ENCODE measurements around the gene NEURL3.

NEURL3 gene

DNA sequence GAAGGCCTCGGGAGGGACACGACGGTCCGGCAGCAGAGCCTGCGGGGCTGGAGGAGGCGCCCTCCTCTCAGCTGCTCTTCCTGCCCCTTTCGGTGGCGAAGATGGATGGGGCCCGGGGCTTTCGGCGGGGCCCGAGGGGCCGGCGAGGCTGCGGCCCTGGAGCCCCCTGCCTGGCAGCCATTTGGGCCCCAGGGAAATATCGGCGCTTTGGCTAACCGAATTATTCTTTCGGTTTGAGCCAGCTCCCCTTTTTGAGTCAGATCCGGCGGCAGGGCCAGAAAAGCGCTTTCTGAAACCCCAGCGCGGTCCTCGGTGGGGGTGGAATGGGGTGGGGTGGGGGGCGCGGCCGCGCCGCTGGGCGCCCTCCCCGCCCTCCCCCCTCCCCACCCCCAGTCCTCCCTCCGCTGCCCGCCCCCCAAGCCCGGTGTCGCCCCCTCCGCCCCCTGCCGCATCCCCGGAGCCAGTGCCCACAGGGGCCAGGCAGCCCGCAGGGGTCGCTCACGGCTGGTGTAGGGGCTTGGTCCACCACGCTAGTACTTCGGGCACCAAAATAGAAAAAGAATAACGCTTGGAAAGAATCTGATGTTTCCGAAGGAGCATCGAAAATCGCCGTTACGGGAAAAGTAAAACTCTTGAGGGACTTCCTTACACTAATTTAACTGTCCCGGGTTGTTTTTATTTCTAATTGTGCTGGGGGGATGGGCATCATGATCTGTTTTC, 22.3 kb upstream of the NEURL3 start:
- no peak for DNase-seq

DNA sequence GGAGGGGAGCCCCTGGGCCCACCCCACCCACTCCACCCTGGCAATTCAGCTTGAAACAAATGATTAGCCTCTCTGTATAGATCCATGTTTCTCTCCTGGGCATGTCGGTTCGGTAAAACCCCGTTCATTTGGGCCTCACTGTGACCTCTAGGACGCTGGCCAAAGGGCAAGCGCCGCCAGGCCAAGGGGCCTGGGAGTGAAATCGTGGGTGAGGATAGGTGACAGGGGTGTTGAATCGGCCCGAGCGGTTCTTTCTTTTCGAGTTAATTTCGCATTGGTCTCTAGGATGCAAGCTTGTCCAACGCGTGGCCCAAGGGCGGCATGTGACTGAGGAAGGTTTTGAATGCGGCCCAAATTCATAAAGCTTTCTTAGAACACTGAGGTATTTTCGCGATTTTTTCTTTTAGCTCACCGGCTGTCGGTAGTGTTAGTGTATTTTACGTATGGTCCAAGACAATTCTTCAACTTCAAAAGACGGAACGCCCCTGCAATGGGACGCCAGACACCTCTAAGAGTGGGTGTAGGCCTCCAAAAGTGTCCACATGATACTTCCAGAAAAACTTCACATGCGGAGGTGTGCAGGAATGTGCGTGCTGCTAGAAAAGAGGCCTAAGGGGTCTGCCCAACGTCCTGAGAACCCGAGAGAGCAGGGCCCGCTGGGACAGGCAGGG, 21.6 kb upstream of the NEURL3 start:
- no peak for DNase-seq

DNA sequence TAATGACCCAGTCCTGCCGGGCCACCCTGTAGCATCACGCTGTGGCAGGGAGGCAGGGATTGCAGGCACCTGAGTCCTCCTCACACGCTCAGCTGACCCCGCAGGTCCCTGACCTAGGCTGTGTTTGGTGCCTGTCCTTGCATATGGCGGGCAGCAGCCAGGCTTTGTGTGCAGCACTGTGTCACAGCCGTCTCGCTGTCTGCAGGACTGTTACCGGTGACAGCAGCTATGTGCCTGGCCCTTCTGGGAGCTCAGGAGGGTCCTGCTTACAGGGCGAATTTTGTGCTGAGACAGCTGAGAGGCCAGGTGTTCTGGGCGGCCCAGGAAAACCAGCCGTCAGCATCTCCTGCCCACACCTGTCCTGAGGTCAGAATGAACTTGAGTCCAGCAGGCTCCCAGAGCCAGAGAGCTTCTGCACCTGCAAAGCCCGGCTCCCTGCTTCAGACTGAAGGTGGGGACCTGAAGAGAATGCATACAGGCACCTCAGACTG, 21.0 kb upstream of the NEURL3 start:
- DNase-seq: no peak

DNA sequence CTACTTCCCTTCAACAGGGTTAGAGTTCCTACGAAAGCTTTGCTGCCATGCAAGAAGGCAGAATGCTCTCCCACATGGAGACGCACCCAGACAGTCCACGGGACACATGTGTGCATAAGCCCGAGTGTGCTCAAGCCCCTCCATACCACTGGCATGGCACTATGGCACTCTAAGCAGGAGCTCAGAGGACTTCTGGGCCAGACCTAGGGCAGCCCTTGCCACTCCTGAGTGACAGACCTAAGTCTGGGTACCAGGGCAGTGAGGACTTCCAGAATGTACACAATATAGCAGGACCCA, 20.0 kb upstream of the NEURL3 start:
- DNase-seq: no peak

DNA sequence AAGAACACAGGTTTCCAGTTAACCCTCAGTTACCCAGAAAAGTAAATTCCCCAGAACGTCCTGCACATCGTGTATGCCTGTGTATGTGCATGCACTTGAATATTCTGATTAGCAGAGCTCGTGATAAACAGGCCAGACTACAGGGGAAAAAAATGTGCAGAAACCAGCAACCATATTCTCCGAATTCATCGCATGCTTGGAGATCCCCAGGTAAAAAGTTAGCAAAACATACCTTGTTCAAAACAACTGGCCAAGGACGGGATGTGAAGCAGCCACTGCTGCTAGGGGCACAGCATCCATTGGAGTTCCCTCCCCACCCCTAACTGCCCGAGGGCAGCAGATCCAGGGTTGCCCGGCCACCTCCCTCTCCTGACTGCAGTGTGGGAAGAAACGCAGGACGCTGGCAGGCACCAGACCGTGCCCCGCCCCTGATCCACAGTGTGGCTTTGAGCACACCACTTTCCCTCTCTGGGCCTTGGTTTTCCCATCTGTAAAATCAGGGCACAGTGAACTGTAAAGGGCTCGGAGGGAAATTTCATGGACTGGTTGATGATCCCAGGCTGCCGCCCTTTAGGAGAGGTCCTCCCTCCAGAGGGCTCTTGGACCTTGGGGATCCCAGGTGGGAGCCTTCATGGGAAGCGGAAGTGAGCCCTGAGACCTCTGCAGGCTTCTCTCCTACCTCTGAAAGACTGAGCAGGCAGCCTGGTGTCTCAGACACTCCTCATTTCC, 19.5 kb upstream of the NEURL3 start:
- no peak for DNase-seq

DNA sequence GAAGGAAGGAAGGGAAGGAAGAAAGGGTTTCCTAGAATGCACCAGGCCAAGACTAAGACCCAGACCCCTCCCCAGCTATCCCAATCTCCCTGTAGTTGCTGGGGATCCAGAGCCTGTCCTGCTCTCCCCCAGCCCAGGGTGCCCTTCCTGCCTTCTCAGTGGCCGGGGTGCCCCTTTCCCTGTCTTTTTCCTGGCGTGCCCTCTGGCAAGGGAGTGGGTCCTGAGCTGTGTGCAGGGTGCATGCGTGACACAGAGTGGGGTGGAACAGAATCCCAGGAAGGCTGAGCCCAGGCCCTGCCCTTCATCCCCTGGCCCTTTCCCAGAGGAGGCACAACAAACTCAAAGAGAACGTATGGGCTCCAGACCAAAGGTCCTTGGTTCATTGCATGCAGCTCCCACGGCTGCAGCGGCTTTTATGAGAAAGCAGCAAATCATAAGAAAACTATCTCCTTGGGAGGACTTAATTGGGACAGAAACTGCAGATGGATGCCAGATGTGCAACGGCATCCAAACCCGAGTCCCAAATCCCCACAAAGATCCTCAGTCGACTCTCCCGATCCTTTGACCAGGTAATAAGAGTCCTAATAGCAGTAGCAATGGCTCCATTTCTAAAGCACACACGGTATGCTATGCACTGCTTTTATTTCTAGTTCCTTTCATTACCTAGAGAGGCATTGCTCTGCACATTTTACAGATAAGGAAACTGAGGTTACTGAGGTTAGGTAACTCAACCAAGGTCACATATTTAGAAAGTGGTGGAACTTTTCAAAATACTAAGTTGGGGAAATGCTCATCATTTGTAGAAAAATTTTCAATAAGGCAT, 18.7 kb upstream of the NEURL3 start:
- DNase-seq: no peak

DNA sequence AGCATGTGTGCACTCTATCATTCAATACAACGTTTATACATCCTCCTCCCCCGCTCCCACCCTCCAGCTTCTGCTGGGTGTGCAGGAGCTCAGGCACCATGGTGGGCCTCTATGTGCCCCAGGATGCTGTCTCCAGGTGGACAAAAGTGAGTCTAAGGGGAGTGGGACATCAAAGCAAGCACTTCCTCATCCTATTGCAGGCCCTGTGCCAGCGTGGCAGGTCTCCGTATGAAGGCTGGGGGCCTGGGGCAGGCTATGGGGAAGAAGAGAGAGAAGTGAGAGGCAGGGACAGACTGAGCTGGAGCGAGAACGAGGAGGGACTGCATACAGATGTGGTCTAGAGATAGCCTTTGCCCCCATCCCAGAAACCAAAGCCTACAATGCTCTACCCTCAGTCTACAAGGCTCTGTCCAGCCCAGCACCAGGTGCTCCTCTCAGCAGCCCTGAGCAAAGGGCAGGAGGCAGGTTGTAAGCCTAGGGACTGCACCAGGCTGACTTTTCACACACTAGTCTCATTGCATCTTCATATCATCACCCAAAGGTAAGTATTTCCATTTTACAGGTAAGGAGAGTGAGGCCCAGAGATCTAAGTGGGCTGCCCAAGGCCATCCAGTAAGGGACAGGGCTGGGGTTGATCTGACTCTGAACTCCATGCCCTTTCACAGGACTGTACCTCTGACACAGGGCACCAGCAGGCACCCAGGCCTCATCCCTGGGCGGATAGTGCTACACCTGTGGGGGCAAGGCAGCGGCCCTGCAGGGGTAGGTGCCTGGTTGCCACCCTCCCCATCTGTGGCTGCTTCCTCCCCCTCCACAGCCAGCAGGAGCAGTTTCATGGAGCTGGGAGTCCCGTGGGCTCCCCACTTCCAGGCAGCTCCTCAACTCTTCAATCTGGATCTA, 17.4 kb upstream of the NEURL3 start:
- no peak for DNase-seq

DNA sequence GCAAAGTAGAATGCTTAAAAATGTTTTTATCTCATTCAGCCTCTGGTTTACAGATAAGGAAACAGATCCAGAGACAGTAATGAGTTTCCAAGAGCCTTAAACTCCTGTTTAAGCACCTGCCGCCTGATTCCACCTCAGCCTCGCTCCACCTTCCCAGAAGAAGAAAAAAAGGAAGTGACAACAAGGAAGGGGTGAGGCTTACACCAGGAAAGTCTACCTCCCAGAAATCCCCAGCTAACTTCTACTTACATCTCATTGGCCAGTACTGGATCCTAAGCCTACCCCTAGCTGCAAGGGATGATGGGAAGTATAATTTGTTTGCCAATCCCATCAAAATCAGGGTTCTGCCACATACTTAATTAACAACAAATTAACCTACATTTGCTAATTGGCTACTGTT, 16.1 kb upstream of the NEURL3 start:
- DNase-seq: no peak

DNA sequence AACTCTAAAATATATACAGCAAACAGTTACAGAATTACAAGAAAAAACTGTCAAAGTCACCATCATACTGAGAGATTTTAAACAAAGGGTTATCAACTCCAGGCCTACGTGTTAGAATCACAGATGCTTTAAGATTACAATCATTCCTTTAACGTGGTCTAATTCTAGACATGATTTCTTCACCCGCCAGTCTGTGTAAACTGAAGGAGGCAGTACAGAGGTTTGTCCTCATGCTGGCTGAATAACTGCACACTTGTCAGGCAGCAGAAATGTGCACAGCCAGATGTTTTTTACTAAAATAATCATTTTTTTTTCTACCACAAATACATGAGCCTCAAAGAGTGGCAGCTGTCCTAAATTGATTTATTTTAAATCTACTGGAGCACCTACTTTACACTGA, 15.5 kb upstream of the NEURL3 start:
- DNase-seq: no peak

DNA sequence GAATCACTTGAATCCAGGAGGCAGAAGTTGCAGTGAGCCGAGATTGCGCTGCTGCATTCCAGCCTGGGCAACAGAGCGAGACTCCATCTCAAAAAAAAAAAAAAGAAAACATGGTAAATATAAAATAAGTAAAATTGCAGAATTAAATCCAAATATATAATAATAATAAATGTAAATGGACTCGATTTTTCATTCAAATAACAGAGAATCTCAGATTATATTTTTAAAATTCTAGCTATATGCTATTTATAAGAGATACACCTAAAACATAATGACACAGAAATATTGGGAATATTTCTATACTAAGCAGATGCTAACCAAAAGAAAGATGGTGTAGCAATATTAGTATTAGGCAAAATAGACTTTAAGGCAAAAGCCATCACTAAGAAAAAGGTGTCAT, 15.1 kb upstream of the NEURL3 start:
- DNase-seq: no peak

DNA sequence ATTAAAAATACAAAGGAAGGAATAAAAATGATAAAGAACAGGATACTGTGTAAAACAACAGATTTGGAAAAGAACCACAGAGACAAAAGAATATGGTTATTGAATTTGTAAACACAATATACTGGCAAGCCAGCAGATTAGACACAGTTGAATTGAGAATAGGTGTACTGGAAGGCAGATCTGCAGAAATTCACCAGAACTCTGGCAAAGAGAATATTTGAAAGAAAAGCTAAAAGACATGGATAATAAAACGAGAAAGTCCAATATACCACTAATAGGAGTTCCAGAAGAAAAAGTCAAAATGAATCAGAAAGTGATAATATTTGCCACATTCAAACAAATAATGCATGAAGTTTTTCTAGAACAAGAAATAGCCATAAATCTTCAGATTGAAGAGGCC, 11.9 kb upstream of the NEURL3 start:
- no peak for DNase-seq

DNA sequence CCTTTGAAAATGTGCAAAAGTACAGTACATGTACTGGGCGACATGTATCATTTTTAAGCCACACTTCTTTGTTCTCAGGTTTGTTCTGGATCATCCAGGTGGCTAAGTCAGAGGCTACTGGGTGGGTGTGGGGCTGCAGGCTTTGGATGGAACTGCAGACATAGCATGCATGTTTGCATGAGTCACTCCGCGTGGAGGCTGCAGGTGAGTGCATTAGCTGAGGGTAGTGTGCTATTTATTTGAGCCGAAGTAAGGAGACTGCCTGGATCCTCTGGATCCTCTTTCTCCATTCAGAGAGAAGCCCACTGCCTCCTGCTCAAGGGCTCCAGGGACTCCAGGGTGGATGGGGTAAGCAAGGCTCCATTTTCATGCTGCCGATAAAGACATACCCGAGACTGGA, 9.4 kb upstream of the NEURL3 start:
- no peak for DNase-seq

DNA sequence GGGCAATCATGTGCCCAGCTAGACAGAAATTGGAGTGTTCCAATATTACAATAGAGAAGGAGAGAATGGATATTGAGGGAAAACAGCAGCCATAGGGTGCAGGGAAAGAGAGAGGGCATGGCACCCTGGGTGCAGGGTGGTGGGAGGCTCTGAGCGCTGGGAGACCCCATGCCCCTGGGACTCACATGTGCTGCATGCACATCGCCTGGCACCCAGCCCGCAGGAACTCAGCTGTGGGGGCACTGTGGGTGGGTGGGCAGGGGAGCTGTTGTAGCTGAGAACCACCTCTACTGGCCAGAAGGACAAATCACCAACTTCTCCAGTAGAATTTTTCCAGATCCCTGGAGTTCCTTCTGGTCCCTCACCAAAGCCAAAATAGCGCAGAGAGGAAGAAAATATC, 7.2 kb upstream of the NEURL3 start:
- DNase-seq: no peak

DNA sequence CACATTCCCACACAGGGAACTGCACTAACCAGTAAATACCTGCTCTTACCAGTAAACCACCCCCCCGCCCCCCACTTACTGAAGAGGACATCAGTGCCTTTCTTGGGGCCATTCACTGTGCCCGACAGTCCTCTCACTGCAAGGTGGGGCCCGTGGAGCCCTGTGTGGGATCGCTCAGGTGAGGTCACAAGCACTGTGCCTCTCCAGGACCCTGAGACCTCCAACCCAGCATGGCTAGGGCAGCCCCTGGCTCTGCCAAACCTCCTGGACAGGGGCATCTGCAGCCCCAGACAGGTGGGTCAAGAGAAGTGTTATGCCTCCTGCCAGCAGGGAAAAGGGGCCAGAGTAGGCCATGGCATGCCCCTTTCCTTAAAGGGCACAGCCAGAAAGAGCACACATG, 6.7 kb upstream of the NEURL3 start:
- no peak for DNase-seq

DNA sequence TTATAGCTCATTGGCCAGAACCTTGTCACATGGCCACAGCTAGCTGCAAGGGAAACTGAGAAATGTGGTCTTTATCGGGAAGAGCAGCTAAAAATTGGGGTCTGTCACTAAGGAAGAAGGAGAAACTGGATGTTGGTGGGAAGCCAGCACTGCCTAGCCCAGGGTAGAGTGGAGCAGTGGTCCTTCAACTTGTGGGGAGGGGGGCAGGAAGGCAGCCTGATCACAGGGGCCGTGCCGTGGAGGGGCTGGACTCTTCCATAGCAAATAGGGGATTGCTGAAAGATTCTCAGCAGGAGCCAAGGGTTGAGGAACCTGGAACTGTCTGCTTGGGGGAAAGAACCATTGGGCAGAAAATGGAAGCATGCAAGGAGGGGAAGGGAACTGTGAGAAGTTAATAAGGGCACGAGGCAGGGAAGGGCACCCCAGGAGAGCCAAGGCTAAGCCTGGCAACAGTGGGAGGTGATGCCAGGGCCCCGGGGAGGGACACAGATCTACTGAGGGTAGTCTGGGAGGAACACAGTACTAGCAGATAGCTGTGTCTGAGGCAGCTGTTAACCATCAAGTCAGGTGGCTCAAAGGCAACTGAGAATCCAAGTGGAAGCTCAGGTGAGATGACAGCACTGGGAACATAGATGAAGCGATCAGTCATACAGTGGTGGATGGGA, 5.9 kb upstream of the NEURL3 start:
- no peak for DNase-seq

DNA sequence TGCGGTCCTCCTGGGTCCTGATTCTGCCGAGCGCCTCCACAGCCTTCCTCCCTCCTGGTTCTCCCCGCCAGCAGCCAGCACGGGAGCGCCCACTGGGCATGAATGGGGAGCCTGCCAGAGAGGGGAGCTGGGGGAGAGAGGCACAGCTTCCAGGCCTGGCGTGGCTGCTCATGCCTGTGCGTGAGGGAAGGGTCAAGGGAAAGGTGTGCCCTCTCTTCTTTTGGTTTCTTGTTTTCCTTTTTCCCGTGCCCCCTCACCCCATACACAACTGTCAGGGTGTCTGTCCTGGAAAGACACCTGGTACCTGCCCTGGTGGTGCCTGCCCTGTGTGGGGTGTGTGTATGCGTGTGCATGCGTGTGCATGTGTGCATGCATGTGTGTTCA, 4.7 kb upstream of the NEURL3 start:
- DNase-seq: no peak

DNA sequence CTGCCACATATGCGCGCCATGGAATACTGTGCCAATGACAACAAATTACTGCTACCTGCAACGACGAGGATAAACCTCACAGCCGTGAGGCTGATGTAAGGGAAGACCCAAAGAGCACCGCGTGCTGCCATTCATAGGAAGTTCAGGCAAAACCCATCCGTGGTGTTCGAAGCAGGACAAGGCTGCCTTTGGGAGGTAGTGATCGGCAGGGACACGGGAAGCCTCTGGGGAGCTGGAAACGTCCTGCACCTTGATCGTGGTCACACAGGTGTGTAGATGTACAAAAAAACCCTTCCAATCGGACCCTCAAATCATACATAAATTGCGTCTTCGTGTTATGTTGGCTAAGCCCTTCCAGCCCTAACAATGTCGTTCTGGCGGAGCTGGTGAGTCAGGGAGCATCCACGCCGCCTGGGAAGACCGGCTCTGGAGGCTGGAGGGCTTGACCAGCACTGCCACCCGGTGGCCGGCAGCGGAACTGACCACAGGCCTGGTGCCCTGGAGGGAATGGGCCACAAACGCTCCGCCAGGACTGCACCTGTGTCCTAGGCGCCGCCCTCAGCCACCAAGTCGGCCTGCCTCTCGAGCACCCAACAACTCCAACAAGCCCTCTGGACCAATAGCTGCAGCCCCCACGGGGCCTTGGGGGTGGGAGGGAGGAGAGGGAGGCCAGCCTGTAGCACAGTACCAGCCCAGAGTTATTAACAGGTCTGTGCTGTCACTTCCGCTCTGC, 4.1 kb upstream of the NEURL3 start:
- DNase-seq: peak; percentile 29

DNA sequence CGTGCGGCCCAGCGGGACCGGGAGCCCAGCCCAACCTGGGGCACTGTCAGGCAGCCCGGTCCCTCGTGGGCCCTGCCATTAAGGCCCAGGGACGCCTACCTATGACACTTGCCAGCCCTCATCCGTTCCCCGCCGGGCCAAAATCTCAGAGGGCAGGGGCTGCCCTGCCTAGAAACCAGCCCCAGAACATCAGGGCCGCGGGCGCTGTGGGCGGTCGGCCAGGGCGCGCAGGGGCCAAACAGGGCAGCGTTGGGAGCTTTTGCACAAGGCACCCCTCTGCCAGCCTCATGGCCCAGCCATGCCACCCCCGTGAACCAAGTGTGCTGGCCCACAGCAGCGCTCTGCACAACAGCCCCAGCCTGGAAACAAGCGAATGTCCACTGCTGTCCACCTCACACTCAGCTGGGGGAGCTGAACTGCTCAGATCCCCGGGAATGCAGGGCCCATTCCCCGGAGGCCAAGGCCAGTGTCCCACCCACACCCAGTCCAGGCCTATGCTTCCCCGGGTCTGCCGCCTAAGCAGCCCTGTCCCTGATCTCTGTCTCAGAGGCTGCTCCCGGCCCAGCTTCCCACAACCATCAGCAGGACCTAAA, 3.5 kb upstream of the NEURL3 start:
- no peak for DNase-seq

DNA sequence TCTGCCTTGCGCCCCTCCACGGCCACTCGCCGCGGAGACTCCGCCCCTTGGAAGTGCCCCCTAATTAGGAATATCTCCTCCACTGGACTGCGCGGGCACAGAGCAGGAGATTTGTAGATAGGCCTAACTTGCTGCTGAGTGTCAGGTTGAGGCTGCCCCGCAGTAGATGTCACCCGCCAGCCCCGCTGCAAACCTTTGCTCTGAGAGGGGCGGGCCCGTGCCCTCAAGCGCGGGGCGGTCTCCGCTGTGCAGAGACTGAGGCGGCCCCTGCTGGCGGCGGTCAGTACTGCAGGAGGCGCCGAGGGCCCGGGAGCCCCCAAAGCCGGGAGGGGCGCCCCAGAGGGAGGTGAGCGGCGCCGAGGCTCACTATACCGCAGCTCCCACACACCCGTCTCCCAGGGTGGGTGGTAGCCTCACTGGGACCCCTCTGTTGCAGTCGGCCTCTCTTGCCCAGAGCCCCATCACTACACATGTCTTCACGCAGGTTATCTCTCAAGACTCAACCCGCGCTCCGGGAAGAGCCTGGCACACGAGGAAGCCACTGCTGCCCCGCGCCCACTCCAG, 2.9 kb upstream of the NEURL3 start:
- DNase-seq: peak; percentile 36

DNA sequence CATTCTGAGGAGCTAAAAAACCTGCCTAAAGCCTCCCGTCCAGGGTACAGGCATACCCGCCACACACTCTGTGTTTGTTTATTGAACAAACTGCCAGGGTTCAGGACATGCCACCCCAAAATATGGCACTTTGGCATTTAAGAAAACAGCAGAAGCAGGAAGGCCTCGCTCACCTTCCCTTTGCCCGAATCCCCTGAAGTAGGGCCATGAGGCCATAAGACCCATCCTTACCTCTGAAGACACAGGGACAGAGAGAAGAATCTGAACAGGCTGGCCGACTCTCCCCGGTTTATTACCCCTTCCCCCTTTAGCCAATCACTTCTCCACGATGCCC, 1.7 kb upstream of the NEURL3 start:
- no peak for DNase-seq

All from KG1 (cell line).